GM20000 (cell line): ENCODE data around the gene MTA2.

Experiments
- DNase-seq: peaks from one replicate; pipeline ENCODE4 v3.0.0; 2012; ENCODE audit warnings: low spot score
- TF ChIP-seq, protein P1 (sequence below): IDR thresholded peaks from 2 replicates; pipeline ENCODE4 v1.5.1; 2012; ENCODE audit warnings: mild to moderate bottlenecking, control low read depth; ENCODE audit errors: extremely low read depth, missing control alignments

Gene MTA2

DNA sequence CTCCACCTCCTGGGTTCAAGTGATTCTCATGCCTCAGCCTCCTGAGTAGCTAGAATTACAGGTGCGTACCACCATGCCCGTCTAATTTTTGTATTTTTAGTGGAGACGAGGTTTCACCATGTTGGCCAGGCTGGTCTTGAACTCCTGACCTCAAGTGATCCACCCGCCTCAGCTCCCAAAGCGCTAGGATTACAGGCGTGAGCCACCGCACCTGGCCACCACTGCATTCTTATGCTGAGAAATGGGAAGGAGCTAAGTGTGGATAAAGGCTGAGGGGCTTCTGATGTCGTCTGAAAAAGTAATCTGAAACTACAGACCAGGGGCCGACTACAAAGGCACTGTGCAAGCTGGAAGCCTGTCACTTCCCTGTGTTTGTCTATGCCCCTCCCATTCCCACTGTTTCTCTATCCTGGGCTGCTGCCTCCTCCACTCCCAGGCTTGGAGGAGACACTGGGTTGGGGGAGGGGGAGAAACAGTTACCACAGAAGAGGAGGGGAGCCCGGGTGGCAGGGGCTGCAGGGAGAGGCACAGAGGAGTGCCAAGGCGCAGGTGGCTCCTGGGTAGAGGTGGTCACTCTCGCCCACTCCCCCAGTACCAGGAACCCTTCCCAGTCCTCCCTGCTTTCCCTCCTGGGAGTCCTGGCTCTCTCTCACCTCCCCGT, 2.9 kb upstream of the MTA2 start:
- TF ChIP-seq, protein P1, sequence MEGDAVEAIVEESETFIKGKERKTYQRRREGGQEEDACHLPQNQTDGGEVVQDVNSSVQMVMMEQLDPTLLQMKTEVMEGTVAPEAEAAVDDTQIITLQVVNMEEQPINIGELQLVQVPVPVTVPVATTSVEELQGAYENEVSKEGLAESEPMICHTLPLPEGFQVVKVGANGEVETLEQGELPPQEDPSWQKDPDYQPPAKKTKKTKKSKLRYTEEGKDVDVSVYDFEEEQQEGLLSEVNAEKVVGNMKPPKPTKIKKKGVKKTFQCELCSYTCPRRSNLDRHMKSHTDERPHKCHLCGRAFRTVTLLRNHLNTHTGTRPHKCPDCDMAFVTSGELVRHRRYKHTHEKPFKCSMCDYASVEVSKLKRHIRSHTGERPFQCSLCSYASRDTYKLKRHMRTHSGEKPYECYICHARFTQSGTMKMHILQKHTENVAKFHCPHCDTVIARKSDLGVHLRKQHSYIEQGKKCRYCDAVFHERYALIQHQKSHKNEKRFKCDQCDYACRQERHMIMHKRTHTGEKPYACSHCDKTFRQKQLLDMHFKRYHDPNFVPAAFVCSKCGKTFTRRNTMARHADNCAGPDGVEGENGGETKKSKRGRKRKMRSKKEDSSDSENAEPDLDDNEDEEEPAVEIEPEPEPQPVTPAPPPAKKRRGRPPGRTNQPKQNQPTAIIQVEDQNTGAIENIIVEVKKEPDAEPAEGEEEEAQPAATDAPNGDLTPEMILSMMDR = no peak
- DNase-seq = no peak

DNA sequence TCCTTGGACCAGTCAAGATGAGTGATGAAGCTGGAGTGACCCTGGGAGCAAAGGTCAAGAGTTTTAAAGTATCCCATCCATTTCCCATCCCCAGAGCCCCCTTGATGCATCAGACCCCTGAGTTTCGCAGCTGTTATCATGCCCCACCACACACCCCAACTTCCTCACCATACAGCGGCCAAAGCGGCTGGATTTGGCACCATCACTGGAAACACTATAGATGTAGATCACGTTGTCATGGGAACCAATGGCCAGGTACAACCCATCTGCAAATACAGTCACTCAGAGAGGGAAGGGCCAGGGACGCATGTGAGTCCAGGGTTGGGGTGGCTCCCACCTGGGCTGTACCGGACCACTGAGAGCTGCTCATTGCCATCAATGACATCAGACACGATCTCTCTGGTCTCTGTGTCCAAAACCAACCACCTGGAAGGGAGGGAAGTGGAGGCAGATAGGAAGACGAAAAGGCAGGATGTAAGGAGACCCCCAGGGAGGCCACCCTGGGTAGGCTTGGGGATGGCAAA, 2.2 kb upstream of the MTA2 start:
- TF ChIP-seq, protein P1 = no peak

DNA sequence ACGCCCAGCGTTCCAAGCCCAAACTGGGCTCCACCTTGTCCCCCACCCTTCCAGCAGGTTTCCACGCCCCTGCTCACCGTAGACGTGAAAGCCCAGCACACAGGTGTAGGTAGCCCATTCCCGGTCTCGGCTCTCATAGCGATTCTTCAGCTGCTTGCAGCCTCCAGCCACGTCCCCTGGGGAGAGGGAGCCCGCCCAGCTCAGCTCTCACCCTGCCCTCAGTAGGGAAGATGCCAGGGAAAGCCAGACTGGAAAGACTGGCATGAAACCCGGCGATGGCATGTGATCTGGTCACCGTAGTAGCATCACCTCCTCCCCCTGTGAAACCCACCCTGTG, 1.4 kb upstream of the MTA2 start:
- DNase-seq = no peak
- TF ChIP-seq, protein P1 = no peak

More for the DNA sequence above, 2.2 kb upstream of the MTA2 start:
- no peak for DNase-seq

DNA sequence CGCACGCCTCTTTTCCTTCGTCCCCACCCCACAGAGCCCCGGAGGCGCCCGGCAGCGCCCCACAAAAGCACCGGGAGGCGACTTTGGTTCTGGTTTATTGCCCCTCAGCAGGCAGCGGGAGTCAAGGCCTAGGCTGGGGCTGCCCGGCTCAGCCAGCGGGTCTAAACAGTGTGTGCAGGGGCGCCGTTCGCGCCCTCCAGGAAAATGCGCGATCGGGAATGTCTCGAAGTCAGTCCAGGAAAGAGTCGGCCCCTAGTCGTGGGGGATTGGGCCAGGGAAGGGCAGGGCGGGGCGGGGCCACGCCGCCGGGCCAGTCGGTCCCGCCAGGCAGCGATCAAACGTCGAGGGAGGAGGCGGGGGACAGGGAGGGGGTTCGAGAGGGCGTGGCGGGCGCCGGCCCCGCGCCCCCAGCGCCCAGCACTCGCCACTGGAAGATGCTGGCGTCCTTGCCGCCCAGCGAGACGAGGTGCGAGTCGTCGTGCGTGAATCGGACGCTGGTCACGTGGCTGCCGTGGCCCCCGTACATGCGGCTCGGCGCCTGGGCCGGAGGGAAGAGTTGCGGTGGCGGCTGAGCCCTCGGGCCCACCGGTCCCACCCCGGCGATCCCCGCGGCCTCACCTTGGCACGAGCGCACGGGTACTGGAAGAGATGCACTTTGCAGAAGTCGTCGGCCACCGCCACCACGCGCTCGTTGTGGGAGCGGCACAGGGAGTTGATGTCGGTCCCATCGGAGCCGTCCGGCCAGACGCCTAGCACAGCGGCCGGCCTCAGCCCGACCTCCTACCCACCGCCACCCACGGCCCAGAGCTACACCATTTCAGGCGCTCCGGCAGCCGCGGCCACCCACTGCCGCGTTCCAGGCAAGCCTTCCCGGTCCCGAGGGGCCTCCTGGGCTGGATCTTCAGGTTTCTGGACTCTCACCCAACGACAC, 741 bp upstream of the MTA2 start:
- TF ChIP-seq, protein P1 = no peak
- DNase-seq = peak; percentile 72

DNA sequence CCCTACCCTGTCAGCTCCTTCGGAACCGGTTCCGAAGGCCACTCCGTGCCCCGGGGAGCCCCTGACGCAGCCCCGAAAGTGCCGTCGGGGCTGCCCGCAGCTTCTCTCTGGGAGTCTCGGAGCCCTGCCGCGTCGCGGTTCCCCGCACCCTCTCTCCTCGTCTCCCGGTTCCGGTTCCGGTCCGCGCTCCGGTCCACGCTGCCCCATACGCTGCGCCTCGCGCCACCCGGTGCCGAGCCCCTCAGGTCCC, 618 bp downstream of the MTA2 start:
- no peak for DNase-seq
- TF ChIP-seq, protein P1 = no peak

DNA sequence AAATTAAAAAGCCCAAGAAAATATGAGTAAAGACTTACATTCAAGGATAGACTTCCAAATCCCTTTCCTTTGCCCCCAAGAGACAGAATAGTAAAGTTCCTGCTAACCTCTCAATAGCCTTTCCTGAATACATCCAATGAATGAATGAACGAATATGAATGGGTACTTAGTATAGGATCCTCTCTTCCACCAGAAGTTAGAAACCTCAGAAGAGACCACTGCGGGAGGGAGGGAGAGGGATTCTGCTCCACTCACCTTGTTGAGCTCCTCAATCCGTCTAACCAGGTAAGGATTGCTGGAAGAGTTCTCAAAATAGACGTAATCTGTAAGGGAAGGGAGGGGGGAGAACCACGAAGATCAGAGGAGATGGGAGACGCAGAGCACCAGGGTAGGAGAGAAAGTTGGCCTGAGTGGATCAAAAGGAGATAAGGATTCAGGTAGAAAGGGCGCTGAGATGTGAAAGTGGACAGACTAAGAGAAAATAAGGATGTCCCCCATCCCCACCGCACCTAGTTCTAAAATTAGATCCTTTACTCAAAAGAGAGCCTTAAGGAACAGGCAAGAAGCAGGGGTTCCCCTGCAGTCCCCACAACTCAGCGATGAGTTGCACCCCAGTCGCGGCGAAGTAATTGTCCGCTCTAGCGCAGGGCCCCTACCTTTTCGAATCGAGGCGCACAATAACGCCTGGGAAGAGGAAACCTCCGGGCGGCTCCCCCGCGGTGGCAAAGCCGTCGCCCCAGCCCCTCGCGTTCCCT, 1.1 kb downstream of the MTA2 start:
- DNase-seq = no peak
- TF ChIP-seq, protein P1 = no peak

DNA sequence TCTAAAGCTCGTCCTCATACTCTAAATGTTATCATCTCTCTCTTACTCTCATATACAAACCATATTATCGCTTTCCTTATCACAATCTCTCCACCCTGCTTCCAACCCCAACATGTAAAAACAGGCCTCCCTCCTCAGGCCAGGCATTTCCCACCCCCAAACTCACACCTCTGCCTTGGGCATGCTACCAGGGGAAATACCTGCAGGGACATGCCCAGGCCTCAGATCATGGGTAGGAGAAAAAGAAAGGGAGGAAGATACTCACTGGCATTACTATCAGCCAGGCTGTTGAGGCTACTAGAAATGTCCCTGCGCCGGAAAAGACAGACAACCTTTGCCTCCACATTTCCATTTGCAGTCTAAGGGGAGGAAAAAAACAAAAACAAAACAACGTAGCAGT, 1.8 kb downstream of the MTA2 start:
- no peak for DNase-seq
- TF ChIP-seq, protein P1 = no peak
